ENCODE data around the gene LRP2.
A peak's percentile ranks its signal among the peaks of the same experiment; 100 is the strongest.

The LRP2 gene

DNA sequence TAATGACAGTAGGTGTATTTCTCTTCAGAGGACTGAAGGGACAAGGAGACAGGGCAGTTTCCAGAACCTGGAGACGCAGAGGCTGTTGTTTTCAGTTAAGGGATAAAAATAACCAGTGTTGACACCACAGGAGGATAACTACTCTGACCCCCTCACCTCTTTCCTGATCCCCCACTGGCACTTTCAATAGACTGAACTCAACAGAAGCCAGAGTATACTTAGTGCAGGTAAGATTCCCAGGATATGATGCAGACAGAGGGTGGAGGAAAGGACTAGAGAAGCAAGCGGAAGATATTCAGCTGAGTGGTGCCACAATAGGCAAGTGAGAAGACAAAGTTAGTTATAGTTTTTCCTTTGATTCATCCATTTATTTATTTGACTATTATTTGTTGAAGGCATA is 273.2 kb downstream of the LRP2 start:
- TF ChIP-seq, protein P1, sequence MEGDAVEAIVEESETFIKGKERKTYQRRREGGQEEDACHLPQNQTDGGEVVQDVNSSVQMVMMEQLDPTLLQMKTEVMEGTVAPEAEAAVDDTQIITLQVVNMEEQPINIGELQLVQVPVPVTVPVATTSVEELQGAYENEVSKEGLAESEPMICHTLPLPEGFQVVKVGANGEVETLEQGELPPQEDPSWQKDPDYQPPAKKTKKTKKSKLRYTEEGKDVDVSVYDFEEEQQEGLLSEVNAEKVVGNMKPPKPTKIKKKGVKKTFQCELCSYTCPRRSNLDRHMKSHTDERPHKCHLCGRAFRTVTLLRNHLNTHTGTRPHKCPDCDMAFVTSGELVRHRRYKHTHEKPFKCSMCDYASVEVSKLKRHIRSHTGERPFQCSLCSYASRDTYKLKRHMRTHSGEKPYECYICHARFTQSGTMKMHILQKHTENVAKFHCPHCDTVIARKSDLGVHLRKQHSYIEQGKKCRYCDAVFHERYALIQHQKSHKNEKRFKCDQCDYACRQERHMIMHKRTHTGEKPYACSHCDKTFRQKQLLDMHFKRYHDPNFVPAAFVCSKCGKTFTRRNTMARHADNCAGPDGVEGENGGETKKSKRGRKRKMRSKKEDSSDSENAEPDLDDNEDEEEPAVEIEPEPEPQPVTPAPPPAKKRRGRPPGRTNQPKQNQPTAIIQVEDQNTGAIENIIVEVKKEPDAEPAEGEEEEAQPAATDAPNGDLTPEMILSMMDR (IDR thresholded peaks at IDR 0.05; ENCODE audit: control extremely low read depth, extremely low read depth, low read depth, missing control alignments) = no peak
- POLR2A ChIA-PET = no interaction called here
- CTCF ChIA-PET = interaction anchor here (1.2 to 2.2 kb wide), 2 partner anchors 21 to 43 kb away, joined by 3 to 11 read pairs; no protein-coding TSS in a partner anchor
- no peak for DNase-seq (ENCODE audit: extremely low spot score)

DNA sequence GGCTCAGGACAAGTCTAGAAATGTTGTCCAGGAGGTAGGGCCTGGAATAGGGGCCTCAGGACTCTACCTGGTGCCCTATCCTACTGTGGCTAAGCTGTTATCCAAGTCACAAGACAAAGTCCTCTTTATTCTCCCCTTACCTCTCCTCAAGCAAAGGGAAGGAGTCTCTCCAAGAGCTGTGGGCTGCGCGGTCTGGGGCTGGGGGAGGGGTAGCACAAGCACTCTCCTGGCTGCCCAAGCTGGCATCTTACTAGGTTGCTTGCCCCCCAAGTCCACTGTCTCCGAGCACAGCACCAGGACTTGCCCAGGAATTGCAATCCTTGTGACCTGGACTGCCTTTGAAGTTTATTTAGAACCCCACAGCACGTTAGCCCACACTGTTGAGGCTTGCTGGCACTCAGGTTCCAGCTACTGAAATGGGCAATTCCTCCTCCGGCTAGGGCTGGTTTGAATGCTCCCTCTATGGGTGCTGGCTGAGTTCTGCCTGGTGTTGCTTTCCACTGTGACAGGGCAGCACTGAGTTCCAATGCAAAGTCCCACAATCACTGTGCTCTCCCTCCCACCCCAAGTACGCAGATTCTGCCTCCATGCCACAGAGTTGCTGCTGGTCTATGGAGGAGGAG is 274.5 kb downstream of the LRP2 start:
- ChIA-PET POLR2A (no interaction called here), CTCF (interaction anchor here (4.8 kb wide), 1 partner anchor 22 kb away, joined by 25 read pairs; no protein-coding TSS in a partner anchor)
- no peak for DNase-seq (ENCODE audit: extremely low spot score)
- TF ChIP-seq, protein P1 (IDR thresholded peaks at IDR 0.05; ENCODE audit: control extremely low read depth, extremely low read depth, low read depth, missing control alignments) = no peak

GRCh38 chr2:169086893-169087467 is 275.4 kb downstream of the LRP2 start:
- TF ChIP-seq, protein P1 (IDR thresholded peaks at IDR 0.05; ENCODE audit: control extremely low read depth, extremely low read depth, low read depth, missing control alignments) = no peak
- POLR2A ChIA-PET = no interaction called here
- DNase-seq (ENCODE audit: extremely low spot score) = no peak
- CTCF ChIA-PET = interaction anchor here (4.8 kb wide), 1 partner anchor 23 kb away, joined by 25 read pairs; no protein-coding TSS in a partner anchor

DNA sequence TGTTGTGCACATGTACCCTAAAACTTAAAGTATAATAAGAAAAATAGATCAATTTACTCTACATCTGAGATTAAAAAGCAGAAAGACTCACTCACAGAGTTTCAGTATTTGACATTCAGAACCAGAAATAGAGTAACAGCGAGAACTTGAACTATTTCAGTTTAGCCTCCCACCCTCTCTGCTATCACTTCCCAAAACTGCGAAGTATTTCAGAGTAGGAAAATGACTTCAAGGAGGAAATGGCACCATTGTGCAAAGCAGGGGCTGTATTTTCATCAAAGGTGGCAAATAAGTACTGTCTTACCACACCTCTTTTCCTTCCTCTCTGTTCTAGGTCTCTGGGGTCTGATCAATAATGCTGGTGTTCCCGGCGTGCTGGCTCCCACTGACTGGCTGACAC is 279.3 kb downstream of the LRP2 start:
- CTCF ChIA-PET = interaction anchor here (0.8 to 4.8 kb wide), 4 partner anchors 10 to 27 kb away, joined by 3 to 25 read pairs (median 4); partner anchors contain the start of gene DHRS9
- TF ChIP-seq, protein P1 (IDR thresholded peaks at IDR 0.05; ENCODE audit: control extremely low read depth, extremely low read depth, low read depth, missing control alignments) = no peak
- peak; percentile 27 for DNase-seq (ENCODE audit: extremely low spot score)
- POLR2A ChIA-PET = no interaction called here

DNA sequence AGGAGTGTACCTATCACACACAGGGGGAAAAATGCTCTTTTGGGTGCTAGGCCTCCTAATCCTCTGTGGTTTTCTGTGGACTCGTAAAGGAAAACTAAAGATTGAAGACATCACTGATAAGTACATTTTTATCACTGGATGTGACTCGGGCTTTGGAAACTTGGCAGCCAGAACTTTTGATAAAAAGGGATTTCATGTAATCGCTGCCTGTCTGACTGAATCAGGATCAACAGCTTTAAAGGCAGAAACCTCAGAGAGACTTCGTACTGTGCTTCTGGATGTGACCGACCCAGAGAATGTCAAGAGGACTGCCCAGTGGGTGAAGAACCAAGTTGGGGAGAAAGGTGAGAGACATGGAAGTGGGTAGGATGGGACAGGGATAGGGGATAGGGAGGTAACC is 280.8 kb downstream of the LRP2 start:
- POLR2A ChIA-PET = no interaction called here
- TF ChIP-seq, protein P1 (IDR thresholded peaks at IDR 0.05; ENCODE audit: control extremely low read depth, extremely low read depth, low read depth, missing control alignments) = no peak
- DNase-seq (ENCODE audit: extremely low spot score) = no peak
- CTCF ChIA-PET = interaction anchor here (1.0 to 1.5 kb wide), 3 partner anchors 12 to 139 kb away, joined by 3 to 4 read pairs (median 3); partner anchors contain the start of gene DHRS9

DNA sequence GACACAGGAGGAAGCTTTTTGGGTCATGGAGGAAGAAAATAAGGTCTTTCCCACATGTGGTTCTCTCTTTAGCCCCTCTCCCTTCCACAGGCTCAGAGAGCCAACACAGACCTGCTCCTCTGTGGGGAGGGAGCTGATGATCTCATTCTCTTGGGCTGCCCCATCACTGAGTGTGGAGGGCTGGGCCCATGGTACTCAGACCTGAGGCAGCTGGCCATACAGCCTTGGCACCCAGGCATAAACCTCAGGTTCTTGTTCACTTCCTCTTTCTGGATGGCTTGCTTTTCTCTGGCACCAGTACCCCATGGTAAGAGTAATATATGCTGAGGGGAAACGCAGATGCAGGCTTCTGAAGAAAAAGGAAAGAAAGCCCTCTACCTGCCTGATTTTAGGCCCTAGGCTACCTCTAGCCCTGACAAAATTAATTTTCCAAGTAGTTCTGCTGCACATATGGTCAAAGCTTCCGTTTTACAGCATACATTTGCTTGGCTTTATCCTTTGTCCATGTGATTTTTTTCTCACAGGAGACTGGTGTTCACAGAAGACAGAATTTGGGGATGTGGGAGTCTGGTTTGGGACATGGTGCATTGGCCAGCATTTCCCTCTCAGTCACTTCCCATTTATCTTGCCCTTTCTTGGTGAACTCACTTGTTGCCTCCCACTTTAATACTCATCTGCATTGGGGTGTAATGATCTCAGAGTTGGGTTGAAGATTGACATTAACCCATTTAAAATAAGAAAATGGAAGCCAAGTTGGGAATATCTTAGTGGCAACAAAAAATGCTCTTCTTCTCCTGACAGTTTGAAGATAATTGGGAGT is 281.9 kb downstream of the LRP2 start:
- CTCF ChIA-PET = interaction anchor here (1.3 kb wide), 1 partner anchor 29 kb away, joined by 3 read pairs; no protein-coding TSS in a partner anchor
- peak; percentile 25 for DNase-seq (ENCODE audit: extremely low spot score)
- TF ChIP-seq, protein P1 (IDR thresholded peaks at IDR 0.05; ENCODE audit: control extremely low read depth, extremely low read depth, low read depth, missing control alignments) = no peak
- POLR2A ChIA-PET = no interaction called here
